Measurements from ENCODE around the gene TRPC1. TPM values are rescaled to one million over a fixed set of nuclear protein-coding genes. Genes with fewer than 3 reads are reported as not detected.
"Not testable (repeated sequence)": the region's sequence is repeated elsewhere in the genome, so short reads cannot be mapped to it uniquely, and the experiment has no call there.

Gene TRPC1
- total RNA-seq, 1 experiment from 2014 or later: 3.8 TPM

- CTCF ChIA-PET: no interaction called here
- no peak for DNase-seq
- Histone ChIP-seq H3K27ac (no peak overlapping the region), H4K20me1 (ENCODE audit: insufficient read depth) (no peaks in the 10 kb centered on the region), H3K4me1 (replicated peaks; ENCODE audit: insufficient read depth) (no peaks in the 10 kb centered on the region), H3K79me2 (ENCODE audit: low read depth) (no peaks in the 10 kb centered on the region), H3F3A (ENCODE audit: insufficient read depth, low read depth) (0 out of 2 replicates have a peak, but pooled peaks cover 4% of the 10 kb centered on the region), H3K9me3 (ENCODE audit: insufficient read depth, low read depth) (no peaks in the 10 kb centered on the region), H3K36me3 (ENCODE audit: low read depth) (peaks cover 6% of the 10 kb centered on the region), H3K4me3 (no peak overlapping the region), H3K9me2 (ENCODE audit: insufficient read depth) (no peaks in the 10 kb centered on the region), H3K4me2 (no peak overlapping the region), H2AFZ (no peak overlapping the region), H3K27me3 (ENCODE audit: insufficient read depth, low read depth) (no peaks in the 10 kb centered on the region)
- TF ChIP-seq, protein P1, sequence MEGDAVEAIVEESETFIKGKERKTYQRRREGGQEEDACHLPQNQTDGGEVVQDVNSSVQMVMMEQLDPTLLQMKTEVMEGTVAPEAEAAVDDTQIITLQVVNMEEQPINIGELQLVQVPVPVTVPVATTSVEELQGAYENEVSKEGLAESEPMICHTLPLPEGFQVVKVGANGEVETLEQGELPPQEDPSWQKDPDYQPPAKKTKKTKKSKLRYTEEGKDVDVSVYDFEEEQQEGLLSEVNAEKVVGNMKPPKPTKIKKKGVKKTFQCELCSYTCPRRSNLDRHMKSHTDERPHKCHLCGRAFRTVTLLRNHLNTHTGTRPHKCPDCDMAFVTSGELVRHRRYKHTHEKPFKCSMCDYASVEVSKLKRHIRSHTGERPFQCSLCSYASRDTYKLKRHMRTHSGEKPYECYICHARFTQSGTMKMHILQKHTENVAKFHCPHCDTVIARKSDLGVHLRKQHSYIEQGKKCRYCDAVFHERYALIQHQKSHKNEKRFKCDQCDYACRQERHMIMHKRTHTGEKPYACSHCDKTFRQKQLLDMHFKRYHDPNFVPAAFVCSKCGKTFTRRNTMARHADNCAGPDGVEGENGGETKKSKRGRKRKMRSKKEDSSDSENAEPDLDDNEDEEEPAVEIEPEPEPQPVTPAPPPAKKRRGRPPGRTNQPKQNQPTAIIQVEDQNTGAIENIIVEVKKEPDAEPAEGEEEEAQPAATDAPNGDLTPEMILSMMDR (conservative IDR thresholded peaks at IDR 0.05): no peak
- no peak for TF ChIP-seq EZH2 (IDR thresholded peaks at IDR 0.05; ENCODE audit: low read depth)
- no TSS peak for BruUV-seq (replicated peaks)
- intact Hi-C loops (cut with micrococcal nuclease; ENCODE audit: unreplicated experiment): no loop called here
- POLR2A ChIA-PET (ENCODE audit: unreplicated experiment): no interaction called here
Observed at GRCh38 chr3:142709207-142709606, 14.6 kb upstream of the TRPC1 start.

- BruUV-seq (replicated peaks); POLR2A ChIA-PET (ENCODE audit: unreplicated experiment): not testable (repeated sequence)
Observed at GRCh38 chr3:142714882-142715281, 9.0 kb upstream of the TRPC1 start.

GRCh38 chr3:142716102-142716501 is 7.7 kb upstream of the TRPC1 start:
- Histone ChIP-seq H3K4me2 (no peak overlapping the region), H3K27ac (no peak overlapping the region), H4K20me1 (ENCODE audit: insufficient read depth) (no peaks in the 10 kb centered on the region), H3K4me3 (no peak overlapping the region), H3K9me2 (ENCODE audit: insufficient read depth) (no peaks in the 10 kb centered on the region), H2AFZ (no peak overlapping the region), H3K9me3 (ENCODE audit: insufficient read depth, low read depth) (no peaks in the 10 kb centered on the region), H3F3A (ENCODE audit: insufficient read depth, low read depth) (no peaks in the 10 kb centered on the region), H3K27me3 (ENCODE audit: insufficient read depth, low read depth) (no peaks in the 10 kb centered on the region), H3K79me2 (ENCODE audit: low read depth) (no peaks in the 10 kb centered on the region), H3K36me3 (ENCODE audit: low read depth) (no peaks in the 10 kb centered on the region; the same call in 1 of the 2 replicates), H3K4me1 (replicated peaks; ENCODE audit: insufficient read depth) (no peaks in the 10 kb centered on the region)
- CTCF ChIA-PET: no interaction called here
- POLR2A ChIA-PET (ENCODE audit: unreplicated experiment): no interaction called here
- intact Hi-C loops (cut with micrococcal nuclease; ENCODE audit: unreplicated experiment): no loop called here
- no TSS peak for BruUV-seq (replicated peaks)
- TF ChIP-seq, protein P1 (conservative IDR thresholded peaks at IDR 0.05): no peak
- TF ChIP-seq EZH2 (IDR thresholded peaks at IDR 0.05; ENCODE audit: low read depth): no peak
- DNase-seq: no peak

More at GRCh38 chr3:142714882-142715281, 9.0 kb upstream of the TRPC1 start:
- CTCF ChIA-PET; H3K27ac ChIP-seq; H3K4me2 ChIP-seq; H3K36me3 ChIP-seq (ENCODE audit: low read depth); H3K79me2 ChIP-seq (ENCODE audit: low read depth); H3K4me1 ChIP-seq (replicated peaks; ENCODE audit: insufficient read depth); H3K9me2 ChIP-seq (ENCODE audit: insufficient read depth); H3K4me3 ChIP-seq; DNase-seq; intact Hi-C loops (cut with micrococcal nuclease; ENCODE audit: unreplicated experiment); H3K27me3 ChIP-seq (ENCODE audit: insufficient read depth, low read depth); H3K9me3 ChIP-seq (ENCODE audit: insufficient read depth, low read depth); H2AFZ ChIP-seq; H4K20me1 ChIP-seq (ENCODE audit: insufficient read depth); H3F3A ChIP-seq (ENCODE audit: insufficient read depth, low read depth): not testable (repeated sequence)

DNA sequence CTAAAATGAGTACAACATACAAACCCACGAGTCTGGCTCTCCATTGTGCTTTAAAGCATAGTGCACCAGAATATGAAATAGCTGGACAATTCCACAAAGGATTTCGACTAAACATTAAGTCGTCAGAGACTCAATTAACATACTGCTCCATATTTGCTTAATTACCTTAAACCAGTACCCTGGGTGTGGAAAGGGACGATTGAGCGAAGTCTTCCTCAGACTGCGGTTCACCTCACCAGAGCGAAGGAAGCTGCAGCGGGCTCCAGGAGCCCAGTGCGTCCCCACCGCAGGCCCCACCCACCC is 218 bp upstream of the TRPC1 start:
- BruUV-seq (replicated peaks): no TSS peak
- H3K36me3 ChIP-seq (ENCODE audit: low read depth): no peaks in the 10 kb centered on the region
- no peaks in the 10 kb centered on the region for H3K4me1 ChIP-seq (replicated peaks; ENCODE audit: insufficient read depth)
- H3K9me3 ChIP-seq (ENCODE audit: insufficient read depth, low read depth): no peaks in the 10 kb centered on the region
- H3K9me2 ChIP-seq (ENCODE audit: insufficient read depth): no peaks in the 10 kb centered on the region
- no peaks in the 10 kb centered on the region for H3K79me2 ChIP-seq (ENCODE audit: low read depth)
- peak overlapping the region; percentile 88; the same call in 1 of the 2 replicates for H2AFZ ChIP-seq
- POLR2A ChIA-PET (ENCODE audit: unreplicated experiment): no interaction called here
- peak overlapping the region; percentile 76 for H3K4me3 ChIP-seq
- H3K4me2 ChIP-seq: peak overlapping the region; percentile 82
- TF ChIP-seq, protein P1 (conservative IDR thresholded peaks at IDR 0.05): no peak
- no peak for TF ChIP-seq EZH2 (IDR thresholded peaks at IDR 0.05; ENCODE audit: low read depth)
- H3K27ac ChIP-seq: no peak overlapping the region
- intact Hi-C loops (cut with micrococcal nuclease; ENCODE audit: unreplicated experiment): loop anchor here (5.0 to 10.0 kb wide), 2 partner anchors 146 to 281 kb away; partner anchors contain the start of genes ATR and U2SURP
- no peaks in the 10 kb centered on the region for H3F3A ChIP-seq (ENCODE audit: insufficient read depth, low read depth)
- H3K27me3 ChIP-seq (ENCODE audit: insufficient read depth, low read depth): no peaks in the 10 kb centered on the region
- CTCF ChIA-PET: interaction anchor here (0.7 kb wide), 1 partner anchor 959 kb away, joined by 4 read pairs; no protein-coding TSS in a partner anchor
- no peak for DNase-seq
- H4K20me1 ChIP-seq (ENCODE audit: insufficient read depth): no peaks in the 10 kb centered on the region
